Transverse colon (tissue), 4 donors: Measurements from ENCODE around the gene MTPN.

Experiments
- CTCF ChIP-seq, 5 experiments: fragments of 200-600 bp in 3 of 5; fragments of 450-650 bp in 2 of 5; sonication (generic) in 3 of 5; IDR thresholded peaks; 1 replicate in 2 of 5; 2 replicates in 3 of 5; pipeline ENCODE4 v1.5.1; 2016 to 2017; ENCODE audit warnings: antibody characterized with exemption in 5 of 5, inconsistent platforms in 3 of 5, mild to moderate bottlenecking in 2 of 5, moderate library complexity in 1 of 5
- POLR2A ChIP-seq: fragments of 450-650 bp; IDR thresholded peaks from one replicate; pipeline ENCODE4 v1.6.1; 2016; ENCODE audit warnings: antibody characterized with exemption, mild to moderate bottlenecking, moderate library complexity
- POLR2AphosphoS5 ChIP-seq, 3 donors: sonication (generic); formaldehyde crosslinking; IDR thresholded peaks; one replicate each; pipeline ENCODE4 v1.6.1; 2016; ENCODE audit warnings: antibody characterized with exemption in 3 of 3

- TF ChIP-seq POLR2AphosphoS5 (IDR thresholded peaks at IDR 0.05) = no peak
- no peak for TF ChIP-seq POLR2A
- no peak for TF ChIP-seq CTCF (IDR thresholded peaks at IDR 0.05)
Measured at GRCh38 chr7:135995748-135996147, 18.6 kb upstream of the MTPN start.
